ENCODE results near the gene TOP2A. TPM values are rescaled to one million over a fixed set of nuclear protein-coding genes. Genes with fewer than 3 reads are reported as not detected.

TOP2A gene
- total and polyA plus RNA-seq, 9 of the 15 experiments (the other 6 are each of a cell fraction or from before 2014, with no cell fraction given): 133 to 347 (median 259) TPM

DNA sequence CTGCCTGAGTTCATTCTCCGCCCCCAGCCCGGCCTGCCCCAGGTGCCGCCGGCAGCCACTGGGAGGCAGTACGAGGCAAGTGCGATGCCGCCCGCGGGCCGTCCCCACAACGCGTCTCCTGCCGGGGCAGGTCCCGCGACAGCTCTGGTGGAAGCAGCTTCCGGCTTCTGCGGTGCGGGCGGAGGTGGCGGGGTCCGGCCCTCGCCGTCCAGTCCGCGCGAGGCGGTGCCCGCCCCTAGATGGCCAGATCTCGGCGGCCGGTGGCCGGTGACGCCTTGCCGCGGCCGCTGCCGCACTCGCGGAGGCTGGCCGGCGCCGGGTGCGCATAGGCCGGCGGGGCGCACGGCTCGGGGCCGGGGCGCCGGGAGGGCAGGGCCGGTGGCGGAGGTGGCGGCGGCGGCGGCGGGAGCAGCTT is 55.0 kb downstream of the TOP2A start (continued):
- TF ChIP-seq, protein P1, sequence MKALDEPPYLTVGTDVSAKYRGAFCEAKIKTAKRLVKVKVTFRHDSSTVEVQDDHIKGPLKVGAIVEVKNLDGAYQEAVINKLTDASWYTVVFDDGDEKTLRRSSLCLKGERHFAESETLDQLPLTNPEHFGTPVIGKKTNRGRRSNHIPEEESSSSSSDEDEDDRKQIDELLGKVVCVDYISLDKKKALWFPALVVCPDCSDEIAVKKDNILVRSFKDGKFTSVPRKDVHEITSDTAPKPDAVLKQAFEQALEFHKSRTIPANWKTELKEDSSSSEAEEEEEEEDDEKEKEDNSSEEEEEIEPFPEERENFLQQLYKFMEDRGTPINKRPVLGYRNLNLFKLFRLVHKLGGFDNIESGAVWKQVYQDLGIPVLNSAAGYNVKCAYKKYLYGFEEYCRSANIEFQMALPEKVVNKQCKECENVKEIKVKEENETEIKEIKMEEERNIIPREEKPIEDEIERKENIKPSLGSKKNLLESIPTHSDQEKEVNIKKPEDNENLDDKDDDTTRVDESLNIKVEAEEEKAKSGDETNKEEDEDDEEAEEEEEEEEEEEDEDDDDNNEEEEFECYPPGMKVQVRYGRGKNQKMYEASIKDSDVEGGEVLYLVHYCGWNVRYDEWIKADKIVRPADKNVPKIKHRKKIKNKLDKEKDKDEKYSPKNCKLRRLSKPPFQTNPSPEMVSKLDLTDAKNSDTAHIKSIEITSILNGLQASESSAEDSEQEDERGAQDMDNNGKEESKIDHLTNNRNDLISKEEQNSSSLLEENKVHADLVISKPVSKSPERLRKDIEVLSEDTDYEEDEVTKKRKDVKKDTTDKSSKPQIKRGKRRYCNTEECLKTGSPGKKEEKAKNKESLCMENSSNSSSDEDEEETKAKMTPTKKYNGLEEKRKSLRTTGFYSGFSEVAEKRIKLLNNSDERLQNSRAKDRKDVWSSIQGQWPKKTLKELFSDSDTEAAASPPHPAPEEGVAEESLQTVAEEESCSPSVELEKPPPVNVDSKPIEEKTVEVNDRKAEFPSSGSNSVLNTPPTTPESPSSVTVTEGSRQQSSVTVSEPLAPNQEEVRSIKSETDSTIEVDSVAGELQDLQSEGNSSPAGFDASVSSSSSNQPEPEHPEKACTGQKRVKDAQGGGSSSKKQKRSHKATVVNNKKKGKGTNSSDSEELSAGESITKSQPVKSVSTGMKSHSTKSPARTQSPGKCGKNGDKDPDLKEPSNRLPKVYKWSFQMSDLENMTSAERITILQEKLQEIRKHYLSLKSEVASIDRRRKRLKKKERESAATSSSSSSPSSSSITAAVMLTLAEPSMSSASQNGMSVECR (CRISPR knock-in tag; IDR thresholded peaks at IDR 0.05): no peak
- TF ChIP-seq YY1 (IDR thresholded peaks at IDR 0.05; ENCODE audit: borderline replicate concordance in 1 of 3, control insufficient read depth in 1 of 3, extremely low read depth in 1 of 3, insufficient read depth in 3 of 3, insufficient read length in 1 of 3, insufficient replicate concordance in 2 of 3, low read depth in 1 of 3, low read length in 2 of 3): peak in 2 of 3 experiments; percentile 43 to 50
- no peak for TF ChIP-seq PRMT5 (CRISPR knock-in tag; IDR thresholded peaks at IDR 0.05)
- TF ChIP-seq WHSC1 (IDR thresholded peaks at IDR 0.05; ENCODE audit: low read length): no peak
- TF ChIP-seq, protein P2, sequence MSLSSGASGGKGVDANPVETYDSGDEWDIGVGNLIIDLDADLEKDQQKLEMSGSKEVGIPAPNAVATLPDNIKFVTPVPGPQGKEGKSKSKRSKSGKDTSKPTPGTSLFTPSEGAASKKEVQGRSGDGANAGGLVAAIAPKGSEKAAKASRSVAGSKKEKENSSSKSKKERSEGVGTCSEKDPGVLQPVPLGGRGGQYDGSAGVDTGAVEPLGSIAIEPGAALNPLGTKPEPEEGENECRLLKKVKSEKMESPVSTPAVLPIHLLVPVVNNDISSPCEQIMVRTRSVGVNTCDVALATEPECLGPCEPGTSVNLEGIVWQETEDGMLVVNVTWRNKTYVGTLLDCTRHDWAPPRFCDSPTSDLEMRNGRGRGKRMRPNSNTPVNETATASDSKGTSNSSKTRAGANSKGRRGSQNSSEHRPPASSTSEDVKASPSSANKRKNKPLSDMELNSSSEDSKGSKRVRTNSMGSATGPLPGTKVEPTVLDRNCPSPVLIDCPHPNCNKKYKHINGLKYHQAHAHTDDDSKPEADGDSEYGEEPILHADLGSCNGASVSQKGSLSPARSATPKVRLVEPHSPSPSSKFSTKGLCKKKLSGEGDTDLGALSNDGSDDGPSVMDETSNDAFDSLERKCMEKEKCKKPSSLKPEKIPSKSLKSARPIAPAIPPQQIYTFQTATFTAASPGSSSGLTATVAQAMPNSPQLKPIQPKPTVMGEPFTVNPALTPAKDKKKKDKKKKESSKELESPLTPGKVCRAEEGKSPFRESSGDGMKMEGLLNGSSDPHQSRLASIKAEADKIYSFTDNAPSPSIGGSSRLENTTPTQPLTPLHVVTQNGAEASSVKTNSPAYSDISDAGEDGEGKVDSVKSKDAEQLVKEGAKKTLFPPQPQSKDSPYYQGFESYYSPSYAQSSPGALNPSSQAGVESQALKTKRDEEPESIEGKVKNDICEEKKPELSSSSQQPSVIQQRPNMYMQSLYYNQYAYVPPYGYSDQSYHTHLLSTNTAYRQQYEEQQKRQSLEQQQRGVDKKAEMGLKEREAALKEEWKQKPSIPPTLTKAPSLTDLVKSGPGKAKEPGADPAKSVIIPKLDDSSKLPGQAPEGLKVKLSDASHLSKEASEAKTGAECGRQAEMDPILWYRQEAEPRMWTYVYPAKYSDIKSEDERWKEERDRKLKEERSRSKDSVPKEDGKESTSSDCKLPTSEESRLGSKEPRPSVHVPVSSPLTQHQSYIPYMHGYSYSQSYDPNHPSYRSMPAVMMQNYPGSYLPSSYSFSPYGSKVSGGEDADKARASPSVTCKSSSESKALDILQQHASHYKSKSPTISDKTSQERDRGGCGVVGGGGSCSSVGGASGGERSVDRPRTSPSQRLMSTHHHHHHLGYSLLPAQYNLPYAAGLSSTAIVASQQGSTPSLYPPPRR (CRISPR knock-in tag; IDR thresholded peaks at IDR 0.05; ENCODE audit: borderline replicate concordance): no peak
- TF ChIP-seq, protein P3, sequence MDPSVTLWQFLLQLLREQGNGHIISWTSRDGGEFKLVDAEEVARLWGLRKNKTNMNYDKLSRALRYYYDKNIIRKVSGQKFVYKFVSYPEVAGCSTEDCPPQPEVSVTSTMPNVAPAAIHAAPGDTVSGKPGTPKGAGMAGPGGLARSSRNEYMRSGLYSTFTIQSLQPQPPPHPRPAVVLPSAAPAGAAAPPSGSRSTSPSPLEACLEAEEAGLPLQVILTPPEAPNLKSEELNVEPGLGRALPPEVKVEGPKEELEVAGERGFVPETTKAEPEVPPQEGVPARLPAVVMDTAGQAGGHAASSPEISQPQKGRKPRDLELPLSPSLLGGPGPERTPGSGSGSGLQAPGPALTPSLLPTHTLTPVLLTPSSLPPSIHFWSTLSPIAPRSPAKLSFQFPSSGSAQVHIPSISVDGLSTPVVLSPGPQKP (CRISPR knock-in tag; IDR thresholded peaks at IDR 0.05): no peak
- TF ChIP-seq NCOA6 (IDR thresholded peaks at IDR 0.05): no peak
- TF ChIP-seq ZNF644 (tag; IDR thresholded peaks at IDR 0.05; ENCODE audit: low read depth): no peak
- TF ChIP-seq BCL6 (CRISPR knock-in tag; IDR thresholded peaks at IDR 0.05): no peak
- no peak for TF ChIP-seq ZFP30 (CRISPR knock-in tag; IDR thresholded peaks at IDR 0.05; ENCODE audit: borderline replicate concordance)
- no peak for TF ChIP-seq ZNF57 (CRISPR knock-in tag; IDR thresholded peaks at IDR 0.05)
- TF ChIP-seq ZNF174 (CRISPR knock-in tag; IDR thresholded peaks at IDR 0.05): no peak
